ENCODE data around the gene LIN9. TPM values are rescaled to one million over a fixed set of nuclear protein-coding genes. Genes with fewer than 3 reads are reported as not detected.

Gene LIN9
- total and polyA plus RNA-seq, 3 experiments from 2014 or later, result 3.5 to 10.7 (median 10.0) TPM

GRCh38 chr1:226332947-226333346 lies 24.0 kb upstream of the LIN9 start:
- Mint-ChIP-seq H3K36me3 (no peaks in the 10 kb centered on the region), H3K4me3 (peak overlapping the region in 5 of 7 donors; percentile 52 to 71 (median 63)), H3K27ac (peak overlapping the region in 3 of 8 donors; percentile 7 to 81 (median 48)), H3K9me3 (no peaks in the 10 kb centered on the region), H3K4me1 (peaks cover 5 to 11% (median 7%) of the 10 kb centered on the region in 3 donors), H3K27me3 (peaks cover 0 to 3% of the 10 kb centered on the region in 2 donors)
- no peak for DNase-seq
- POLR2A ChIA-PET, result interaction anchor here (1.1 kb wide), 1 partner anchor 270 kb away, joined by 3 read pairs; the partner anchor contains the start of gene H3-3A
- CTCF ChIA-PET, result interaction anchor here (0.5 to 4.6 kb wide), 22 partner anchors 9 to 700 kb away, joined by 3 to 45 read pairs (median 4); partner anchors contain the start of genes LIN9 and PARP1
- Histone ChIP-seq H3K27ac (ENCODE audit: low read depth, low read length) (no peak overlapping the region), H3K36me3 (ENCODE audit: insufficient read depth, low read length) (no peaks in the 10 kb centered on the region), H3K4me3 (ENCODE audit: low read length) (no peak overlapping the region), H3K9me3 (ENCODE audit: low read length) (no peaks in the 10 kb centered on the region), H3K4me1 (ENCODE audit: insufficient read depth, low read length) (no peaks in the 10 kb centered on the region), H3K27me3 (ENCODE audit: insufficient read depth, low read length, poor library complexity, severe bottlenecking) (no peaks in the 10 kb centered on the region)

- no peak overlapping the region for H3K27ac Mint-ChIP-seq
- POLR2A ChIA-PET, result no interaction called here
Observed at GRCh38 chr1:226329237-226329636, 20.3 kb upstream of the LIN9 start.

GRCh38 chr1:226327761-226328162 lies 18.8 kb upstream of the LIN9 start:
- H3K36me3 Mint-ChIP-seq, result no peaks in the 10 kb centered on the region
- H3K9me3 ChIP-seq (ENCODE audit: low read length), result no peaks in the 10 kb centered on the region
- no peak for DNase-seq
- H3K4me3 ChIP-seq (ENCODE audit: low read length), result no peak overlapping the region
- CTCF ChIA-PET, result no interaction called here
- peaks cover 0 to 2% (median 1%) of the 10 kb centered on the region in 3 donors for H3K4me1 Mint-ChIP-seq
- H3K27me3 Mint-ChIP-seq, result peaks cover 5 to 12% of the 10 kb centered on the region in 2 donors
- H3K27me3 ChIP-seq (ENCODE audit: insufficient read depth, low read length, poor library complexity, severe bottlenecking), result no peaks in the 10 kb centered on the region
- H3K9me3 Mint-ChIP-seq, result no peaks in the 10 kb centered on the region
- peak overlapping the region in 1 of 8 donors; percentile 19 for H3K27ac Mint-ChIP-seq
- POLR2A ChIA-PET, result interaction anchor here (0.6 kb wide), 1 partner anchor 202 kb away, joined by 15 read pairs; no protein-coding TSS in a partner anchor
- H3K27ac ChIP-seq (ENCODE audit: low read depth, low read length), result no peak overlapping the region
- H3K36me3 ChIP-seq (ENCODE audit: insufficient read depth, low read length), result no peaks in the 10 kb centered on the region
- H3K4me1 ChIP-seq (ENCODE audit: insufficient read depth, low read length), result no peaks in the 10 kb centered on the region
- no peak overlapping the region for H3K4me3 Mint-ChIP-seq

More at GRCh38 chr1:226329237-226329636, 20.3 kb upstream of the LIN9 start:
- H3K4me3 Mint-ChIP-seq, result no peak overlapping the region
- H3K27ac ChIP-seq (ENCODE audit: low read depth, low read length), result no peak overlapping the region
- H3K36me3 ChIP-seq (ENCODE audit: insufficient read depth, low read length), result no peaks in the 10 kb centered on the region
- DNase-seq, result no peak
- H3K9me3 Mint-ChIP-seq, result no peaks in the 10 kb centered on the region
- H3K36me3 Mint-ChIP-seq, result no peaks in the 10 kb centered on the region
- CTCF ChIA-PET, result interaction anchor here (1.0 kb wide), 1 partner anchor 204 kb away, joined by 3 read pairs; no protein-coding TSS in a partner anchor
- no peaks in the 10 kb centered on the region for H3K4me1 ChIP-seq (ENCODE audit: insufficient read depth, low read length)
- H3K4me3 ChIP-seq (ENCODE audit: low read length), result no peak overlapping the region
- H3K27me3 Mint-ChIP-seq, result peaks cover 5% of the 10 kb centered on the region in 2 donors
- H3K9me3 ChIP-seq (ENCODE audit: low read length), result no peaks in the 10 kb centered on the region
- no peaks in the 10 kb centered on the region for H3K27me3 ChIP-seq (ENCODE audit: insufficient read depth, low read length, poor library complexity, severe bottlenecking)
- peaks cover 5 to 11% (median 7%) of the 10 kb centered on the region in 3 donors for H3K4me1 Mint-ChIP-seq

- no peaks in the 10 kb centered on the region for H3K9me3 Mint-ChIP-seq
- Histone ChIP-seq H3K36me3 (ENCODE audit: insufficient read depth, low read length) (no peaks in the 10 kb centered on the region), H3K4me3 (ENCODE audit: low read length) (no peak overlapping the region), H3K27me3 (ENCODE audit: insufficient read depth, low read length, poor library complexity, severe bottlenecking) (no peaks in the 10 kb centered on the region), H3K9me3 (ENCODE audit: low read length) (no peaks in the 10 kb centered on the region), H3K4me1 (ENCODE audit: insufficient read depth, low read length) (no peaks in the 10 kb centered on the region), H3K27ac (ENCODE audit: low read depth, low read length) (no peak overlapping the region)
- H3K4me1 Mint-ChIP-seq, result no peaks in the 10 kb centered on the region
- no peaks in the 10 kb centered on the region for H3K36me3 Mint-ChIP-seq
- H3K27me3 Mint-ChIP-seq, result peaks cover 2 to 27% of the 10 kb centered on the region in 2 donors
- ChIA-PET CTCF (interaction anchor here (1.8 kb wide), 1 partner anchor 128 kb away, joined by 4 read pairs; no protein-coding TSS in a partner anchor), POLR2A (no interaction called here)
- H3K4me3 Mint-ChIP-seq, result no peak overlapping the region
- no peak overlapping the region for H3K27ac Mint-ChIP-seq
- no peak for DNase-seq
Observed at GRCh38 chr1:226325178-226325577, 16.2 kb upstream of the LIN9 start.

GRCh38 chr1:226324479-226324878 lies 15.5 kb upstream of the LIN9 start:
- Histone ChIP-seq H3K4me3 (ENCODE audit: low read length) (no peak overlapping the region), H3K9me3 (ENCODE audit: low read length) (no peaks in the 10 kb centered on the region), H3K27me3 (ENCODE audit: insufficient read depth, low read length, poor library complexity, severe bottlenecking) (no peaks in the 10 kb centered on the region), H3K36me3 (ENCODE audit: insufficient read depth, low read length) (no peaks in the 10 kb centered on the region), H3K4me1 (ENCODE audit: insufficient read depth, low read length) (no peaks in the 10 kb centered on the region), H3K27ac (ENCODE audit: low read depth, low read length) (no peak overlapping the region)
- H3K27ac Mint-ChIP-seq, result no peak overlapping the region
- no peaks in the 10 kb centered on the region for H3K4me1 Mint-ChIP-seq
- ChIA-PET POLR2A (no interaction called here), CTCF (interaction anchor here (0.6 to 1.8 kb wide), 2 partner anchors 128 to 502 kb away, joined by 3 to 4 read pairs; no protein-coding TSS in a partner anchor)
- H3K9me3 Mint-ChIP-seq, result no peaks in the 10 kb centered on the region
- no peak overlapping the region for H3K4me3 Mint-ChIP-seq
- peaks cover 4 to 30% of the 10 kb centered on the region in 2 donors for H3K27me3 Mint-ChIP-seq
- H3K36me3 Mint-ChIP-seq, result no peaks in the 10 kb centered on the region
- DNase-seq, result no peak

- H3K27me3 Mint-ChIP-seq, result peaks cover 4 to 38% of the 10 kb centered on the region in 2 donors
- CTCF ChIA-PET, result interaction anchor here (1.2 to 1.3 kb wide), 2 partner anchors 10 to 14 kb away, joined by 4 read pairs; partner anchors contain the start of gene LIN9
Observed at GRCh38 chr1:226322986-226323385, 14.0 kb upstream of the LIN9 start.

GRCh38 chr1:226320930-226321329 lies 12.0 kb upstream of the LIN9 start:
- Mint-ChIP-seq H3K9me3 (no peaks in the 10 kb centered on the region), H3K27me3 (peaks cover 4 to 45% of the 10 kb centered on the region in 2 donors), H3K4me1 (no peaks in the 10 kb centered on the region), H3K4me3 (no peak overlapping the region), H3K27ac (no peak overlapping the region), H3K36me3 (no peaks in the 10 kb centered on the region)
- Histone ChIP-seq H3K4me1 (ENCODE audit: insufficient read depth, low read length) (no peaks in the 10 kb centered on the region), H3K4me3 (ENCODE audit: low read length) (no peak overlapping the region), H3K27me3 (ENCODE audit: insufficient read depth, low read length, poor library complexity, severe bottlenecking) (no peaks in the 10 kb centered on the region), H3K9me3 (ENCODE audit: low read length) (no peaks in the 10 kb centered on the region), H3K36me3 (ENCODE audit: insufficient read depth, low read length) (no peaks in the 10 kb centered on the region), H3K27ac (ENCODE audit: low read depth, low read length) (no peak overlapping the region)
- CTCF ChIA-PET, result no interaction called here
- no peak for DNase-seq
- POLR2A ChIA-PET, result no interaction called here

More at GRCh38 chr1:226322986-226323385, 14.0 kb upstream of the LIN9 start:
- no peaks in the 10 kb centered on the region for H3K9me3 ChIP-seq (ENCODE audit: low read length)
- H3K36me3 ChIP-seq (ENCODE audit: insufficient read depth, low read length), result no peaks in the 10 kb centered on the region
- H3K4me3 ChIP-seq (ENCODE audit: low read length), result no peak overlapping the region
- H3K4me1 ChIP-seq (ENCODE audit: insufficient read depth, low read length), result no peaks in the 10 kb centered on the region
- H3K4me1 Mint-ChIP-seq, result no peaks in the 10 kb centered on the region
- H3K27me3 ChIP-seq (ENCODE audit: insufficient read depth, low read length, poor library complexity, severe bottlenecking), result no peaks in the 10 kb centered on the region
- H3K9me3 Mint-ChIP-seq, result no peaks in the 10 kb centered on the region
- no peak overlapping the region for H3K4me3 Mint-ChIP-seq
- no peak overlapping the region for H3K27ac Mint-ChIP-seq
- POLR2A ChIA-PET, result no interaction called here
- H3K27ac ChIP-seq (ENCODE audit: low read depth, low read length), result no peak overlapping the region
- H3K36me3 Mint-ChIP-seq, result no peaks in the 10 kb centered on the region
- DNase-seq, result no peak

- ChIA-PET POLR2A (no interaction called here), CTCF (interaction anchor here (0.6 kb wide), 1 partner anchor 13 kb away, joined by 3 read pairs; no protein-coding TSS in a partner anchor)
- H3K27me3 ChIP-seq (ENCODE audit: insufficient read depth, low read length, poor library complexity, severe bottlenecking), result no peaks in the 10 kb centered on the region
- H3K4me1 ChIP-seq (ENCODE audit: insufficient read depth, low read length), result no peaks in the 10 kb centered on the region
- H3K27ac ChIP-seq (ENCODE audit: low read depth, low read length), result no peak overlapping the region
- no peak overlapping the region for H3K27ac Mint-ChIP-seq
- H3K27me3 Mint-ChIP-seq, result peaks cover 1 to 44% of the 10 kb centered on the region in 2 donors
- H3K9me3 Mint-ChIP-seq, result no peaks in the 10 kb centered on the region
- no peaks in the 10 kb centered on the region for H3K4me1 Mint-ChIP-seq
- H3K36me3 ChIP-seq (ENCODE audit: insufficient read depth, low read length), result no peaks in the 10 kb centered on the region
- H3K36me3 Mint-ChIP-seq, result no peaks in the 10 kb centered on the region
- H3K4me3 ChIP-seq (ENCODE audit: low read length), result no peak overlapping the region
- H3K9me3 ChIP-seq (ENCODE audit: low read length), result no peaks in the 10 kb centered on the region
- H3K4me3 Mint-ChIP-seq, result no peak overlapping the region
- no peak for DNase-seq
Observed at GRCh38 chr1:226318471-226318870, 9.5 kb upstream of the LIN9 start.
